IMR-90 (cell line): ENCODE measurements around the gene NEDD4L. TPM values are rescaled to one million over a fixed set of nuclear protein-coding genes. Genes with fewer than 3 reads are reported as not detected.

Experiments used
- ATAC-seq: fragments of 200-7000 bp; cut with Tn5 transposase; 2 replicates; pipeline ENCODE4 v1.9.1; 2020; ENCODE audit warnings: low read depth, mild to moderate bottlenecking, moderate library complexity
- BruUV-seq: library from RNA; stranded (reverse); fragments of 400-500 nt; replicated peaks from 2 replicates; lab custom pipeline; 2021; lab: Mats Ljungman, UMichigan
- CTCF ChIA-PET: fragments of 300-600 bp; formaldehyde crosslinking; extraction: SDS; loops from one replicate; lab custom pipeline; 2021; ENCODE audit warnings: antibody characterized with exemption; lab: Yijun Ruan, JAX
- POLR2A ChIA-PET: fragments of 300-600 bp; sonication (Branson Sonifier 250); formaldehyde crosslinking; loops from one replicate; lab custom pipeline; 2022; ENCODE audit warnings: antibody characterized with exemption; ENCODE audit not compliant: unreplicated experiment; lab: Charles Lee
- DNase-seq: peaks from one replicate; pipeline ENCODE4 v3.0.0; 2013
- H2AFZ ChIP-seq: replicated peaks from 2 replicates; pipeline ENCODE3; 2013; ENCODE audit warnings: low read length, mild to moderate bottlenecking; ENCODE audit not compliant: poor library complexity
- H2AK5ac ChIP-seq: 2 replicates; pipeline ENCODE4 v1.6.1; 2013; ENCODE audit warnings: low read depth, low read length, inconsistent platforms
- H2AK9ac ChIP-seq: replicated peaks from 2 replicates; pipeline ENCODE3; 2013; ENCODE audit warnings: mild to moderate bottlenecking, low read depth, low read length, moderate library complexity; ENCODE audit not compliant: poor library complexity
- H2BK120ac ChIP-seq: 2 replicates; pipeline ENCODE4 v1.6.1; 2013; ENCODE audit warnings: low read depth, low read length, inconsistent platforms
- H2BK15ac ChIP-seq: 3 replicates; pipeline ENCODE4 v1.6.1; 2013; ENCODE audit warnings: low read depth, low read length, inconsistent platforms
- H2BK20ac ChIP-seq: 2 replicates; pipeline ENCODE4 v1.6.1; 2013; ENCODE audit warnings: low read depth, mild to moderate bottlenecking, inconsistent platforms, low read length, moderate library complexity
- H2BK5ac ChIP-seq: 2 replicates; pipeline ENCODE4 v1.6.1; 2013; ENCODE audit warnings: mild to moderate bottlenecking, low read depth, low read length, inconsistent platforms; ENCODE audit not compliant: poor library complexity, severe bottlenecking
- H3K14ac ChIP-seq: replicated peaks from 2 replicates; pipeline ENCODE4 v1.6.1; 2013; ENCODE audit warnings: low read depth, low read length, inconsistent platforms
- H3K18ac ChIP-seq: 2 replicates; pipeline ENCODE4 v1.6.1; 2013; ENCODE audit warnings: low read depth, low read length, control low read depth
- H3K23ac ChIP-seq: 2 replicates; pipeline ENCODE4 v1.6.1; 2013; ENCODE audit warnings: low read depth, low read length, inconsistent platforms
- H3K27ac ChIP-seq: 2 replicates; pipeline ENCODE4 v1.5.1; 2013; ENCODE audit warnings: mild to moderate bottlenecking, control low read depth, low read length; ENCODE audit not compliant: insufficient read depth
- H3K27me3 ChIP-seq: 2 replicates; pipeline ENCODE4 v1.6.1; 2013; ENCODE audit warnings: low read length; ENCODE audit not compliant: control insufficient read depth, insufficient read depth
- H3K36me3 ChIP-seq: 2 replicates; pipeline ENCODE4 v1.6.1; 2013; ENCODE audit warnings: low read length, mixed read lengths; ENCODE audit not compliant: control insufficient read depth, insufficient read depth
- H3K4ac ChIP-seq: 2 replicates; pipeline ENCODE4 v1.6.1; 2013; ENCODE audit warnings: low read depth, low read length, inconsistent platforms
- H3K4me1 ChIP-seq: 2 replicates; pipeline ENCODE4 v1.6.1; 2013; ENCODE audit warnings: low read length, mixed read lengths; ENCODE audit not compliant: control insufficient read depth, insufficient read depth
- H3K4me2 ChIP-seq: 2 replicates; pipeline ENCODE4 v1.6.1; 2013; ENCODE audit warnings: low read depth, mild to moderate bottlenecking, control low read depth, low read length, moderate library complexity
- H3K4me3 ChIP-seq: 2 replicates; pipeline ENCODE4 v1.5.1; 2013; ENCODE audit warnings: low read depth, mild to moderate bottlenecking, control low read depth, low read length, moderate library complexity; ENCODE audit not compliant: insufficient read depth
- H3K56ac ChIP-seq: 2 replicates; pipeline ENCODE4 v1.6.1; 2013; ENCODE audit warnings: low read length, inconsistent platforms; ENCODE audit not compliant: insufficient read depth; ENCODE audit errors: extremely low read depth
- H3K79me1 ChIP-seq, 2 experiments: 2 replicates each; pipeline ENCODE4 v1.6.1; 2013; ENCODE audit warnings: low read length in 2 of 2, inconsistent platforms in 1 of 2, low read depth in 1 of 2
- H3K9ac ChIP-seq: 2 replicates; pipeline ENCODE4 v1.6.1; 2013; ENCODE audit warnings: low read depth, low read length, control low read depth
- H3K9me1 ChIP-seq: 2 replicates; pipeline ENCODE4 v1.6.1; 2013; ENCODE audit warnings: low read length, inconsistent platforms; ENCODE audit not compliant: insufficient read depth
- H3K9me3 ChIP-seq: 2 replicates; pipeline ENCODE4 v1.6.1; 2013; ENCODE audit warnings: low read length; ENCODE audit not compliant: control insufficient read depth, insufficient read depth
- H4K20me1 ChIP-seq: 2 replicates; pipeline ENCODE4 v1.6.1; 2013; ENCODE audit warnings: low read length, inconsistent platforms; ENCODE audit not compliant: insufficient read depth
- H4K5ac ChIP-seq: 2 replicates; pipeline ENCODE4 v1.6.1; 2013; ENCODE audit warnings: mild to moderate bottlenecking, low read depth, low read length, control low read depth
- H4K8ac ChIP-seq, 2 experiments: 2 replicates each; pipeline ENCODE4 v1.6.1; 2013; ENCODE audit warnings: low read depth in 2 of 2, low read length in 2 of 2, control low read depth in 1 of 2, inconsistent platforms in 1 of 2
- H4K91ac ChIP-seq: 2 replicates; pipeline ENCODE4 v1.6.1; 2013; ENCODE audit warnings: low read depth, low read length, inconsistent platforms; ENCODE audit not compliant: insufficient read depth
- BHLHE40 ChIP-seq: fragments of 150-350 bp; IDR thresholded peaks from 2 replicates; pipeline ENCODE4 v1.6.1; 2016; ENCODE audit warnings: mild to moderate bottlenecking, low read depth, low read length
- CEBPB ChIP-seq: IDR thresholded peaks from 2 replicates; pipeline ENCODE4 v1.6.1; 2012; ENCODE audit warnings: low read depth, low read length, improper control_type of control experiment
- CHD1 ChIP-seq: IDR thresholded peaks from 2 replicates; pipeline ENCODE4 v1.6.1; 2012; ENCODE audit warnings: low read depth, low read length, improper control_type of control experiment
- ELK1 ChIP-seq: fragments of 150-350 bp; IDR thresholded peaks from 2 replicates; pipeline ENCODE4 v1.6.1; 2016; ENCODE audit warnings: low read depth, mild to moderate bottlenecking, low read length, moderate library complexity, borderline replicate concordance
- FOS ChIP-seq: fragments of 150-350 bp; IDR thresholded peaks from 2 replicates; pipeline ENCODE4 v1.6.1; 2016; ENCODE audit warnings: low read depth, low read length
- MAZ ChIP-seq: IDR thresholded peaks from 2 replicates; pipeline ENCODE4 v1.6.1; 2012; ENCODE audit warnings: low read depth, mild to moderate bottlenecking, low read length, improper control_type of control experiment, moderate library complexity, borderline replicate concordance
- POLR2A ChIP-seq: IDR thresholded peaks from 2 replicates; pipeline ENCODE4 v1.6.1; 2012; ENCODE audit warnings: mild to moderate bottlenecking, low read depth, low read length
- RCOR1 ChIP-seq: IDR thresholded peaks from 2 replicates; pipeline ENCODE4 v1.6.1; 2012; ENCODE audit warnings: mild to moderate bottlenecking, low read length, improper control_type of control experiment; ENCODE audit not compliant: insufficient replicate concordance
- RFX5 ChIP-seq: IDR thresholded peaks from 2 replicates; pipeline ENCODE4 v1.8.0; 2012; ENCODE audit warnings: low read depth, mild to moderate bottlenecking, low read length, moderate library complexity
- SMC3 ChIP-seq: fragments of 150-350 bp; IDR thresholded peaks from 2 replicates; pipeline ENCODE4 v1.6.1; 2016; ENCODE audit warnings: low read depth, mild to moderate bottlenecking, antibody characterized with exemption, low read length, moderate library complexity
- USF2 ChIP-seq: fragments of 150-350 bp; IDR thresholded peaks from 2 replicates; pipeline ENCODE4 v1.6.1; 2017; ENCODE audit warnings: mild to moderate bottlenecking, antibody characterized with exemption, low read length, low read depth
- WGBS, 2 experiments: methylation state at CpG; one replicate each; pipeline versions ENCODE4 v1.1.5 to v1.1.7; 2013; ENCODE audit warnings: missing lambda C conversion rate in 2 of 2; ENCODE audit not compliant: insufficient read length in 1 of 2; ENCODE audit errors: extremely low coverage in 2 of 2; 5-methylcytosine and 5-hydroxymethylcytosine counted together
- dilution Hi-C: fragments of 300-500 bp; cut with HindIII; formaldehyde crosslinking; loops from one replicate; pipeline ENCODE4 v1.14.3; 2018; ENCODE audit warnings: low sequenced_read_pairs; ENCODE audit not compliant: unreplicated experiment
- in situ Hi-C: fragments of 300-500 bp; cut with MboI; formaldehyde crosslinking; loops from 3 replicates; pipeline ENCODE4 v1.14.3; 2019; ENCODE audit warnings: low sequenced_read_pairs, inconsistent platforms, mixed read lengths
- intact Hi-C: fragments of 100-400 bp; cut with micrococcal nuclease; formaldehyde crosslinking; loops from 2 replicates; pipeline ENCODE4 v1.10.0; 2022
- polyA plus RNA-seq, 3 experiments: library from polyadenylated mRNA; depleted of rRNA; stranded (reverse); fragments of >200 nt; gene quantifications; 2 replicates each; pipeline ENCODE4 v1.2.3, GENCODE V29; 2012; ENCODE audit warnings: low replicate concordance in 1 of 3
- total RNA-seq: library from RNA; depleted of rRNA; stranded (reverse); fragments of >200 nt; gene quantifications from 2 replicates; pipeline ENCODE4 v1.2.3, GENCODE V29; 2012

Gene NEDD4L
- total and polyA plus RNA-seq, 2 of the 4 experiments (the other 2 are of a cell fraction): 10.0 to 10.9 TPM

GRCh38 chr18:58247363-58247834, 203.4 kb downstream of the NEDD4L start:
- H3K23ac ChIP-seq: peak overlapping the region; percentile 44
- intact Hi-C loops (no loop called here), in situ Hi-C loops (no loop called here), dilution Hi-C loops (no loop called here)
- peak overlapping the region; percentile 44; the same call in 1 of the 2 replicates for H3K4ac ChIP-seq
- H3K18ac ChIP-seq: 0 out of 2 replicates have a peak overlapping the region, but pooled peaks have one; percentile 8
- H3K27ac ChIP-seq: no peak overlapping the region
- no peaks in the 10 kb centered on the region; the same call in 1 of the 2 replicates for H4K20me1 ChIP-seq
- peak overlapping the region; percentile 60; the same call in 1 of the 3 replicates for H2BK15ac ChIP-seq
- H3K9me1 ChIP-seq: 0 out of 2 replicates have a peak, but pooled peaks cover 4% of the 10 kb centered on the region
- no peak overlapping the region for H3K4me3 ChIP-seq
- no peak for TF ChIP-seq USF2
- TF ChIP-seq RFX5: no peak
- no peak for TF ChIP-seq FOS
- TF ChIP-seq BHLHE40: no peak
- no peak for TF ChIP-seq CHD1
- TF ChIP-seq RCOR1: no peak
- TF ChIP-seq MAZ: no peak
- TF ChIP-seq ELK1: no peak
- no peak for TF ChIP-seq CEBPB
- no peak for TF ChIP-seq POLR2A
- no peak for TF ChIP-seq SMC3
- peak overlapping the region; percentile 22; the same call in 1 of the 2 replicates for H2BK20ac ChIP-seq
- H3K9ac ChIP-seq: 0 out of 2 replicates have a peak overlapping the region, but pooled peaks have one; percentile 27
- no peak overlapping the region; the same call in 1 of the 2 replicates for H3K56ac ChIP-seq
- H3K4me1 ChIP-seq: peaks cover 2% of the 10 kb centered on the region; the same call in 1 of the 2 replicates
- H3K4me2 ChIP-seq: peak overlapping the region; percentile 42; the same call in 1 of the 2 replicates
- peak overlapping the region; percentile 33; the same call in 1 of the 2 replicates for H2BK120ac ChIP-seq
- 39% methylated on average over 10 of the region's 20 CpGs; no CpG with 5 or more reads in 1 of the 2 experiments for WGBS, 2 experiments
- H3K36me3 ChIP-seq: no peaks in the 10 kb centered on the region
- H3K27me3 ChIP-seq: no peaks in the 10 kb centered on the region
- no peak overlapping the region for H4K91ac ChIP-seq
- POLR2A ChIA-PET: no interaction called here
- ATAC-seq: peak; percentile 53
- peak overlapping the region; percentile 33 to 46; a peak in 2 of 4 replicates for H4K8ac ChIP-seq
- peak; percentile 11 for DNase-seq
- no peak overlapping the region; the same call in 1 of the 2 replicates for H4K5ac ChIP-seq
- no peak overlapping the region for H2BK5ac ChIP-seq
- H3K9me3 ChIP-seq: no peaks in the 10 kb centered on the region
- peaks cover 0 to 3% of the 10 kb centered on the region in 2 experiments; a peak in 1 of 4 replicates for H3K79me1 ChIP-seq
- no TSS peak for BruUV-seq
- H3K14ac ChIP-seq: peak overlapping the region; percentile 48
- H2AK5ac ChIP-seq: peak overlapping the region; percentile 58; the same call in 1 of the 2 replicates
- CTCF ChIA-PET: no interaction called here
- no peak overlapping the region for H2AK9ac ChIP-seq
- H2AFZ ChIP-seq: peak overlapping the region; percentile 86
